Astrocyte of the spinal cord (primary cell): Measurements from ENCODE around the gene SH3PXD2B.

ENCODE experiments used
- DNase-seq: peaks from one replicate; pipeline ENCODE4 v3.0.0; 2011; ENCODE audit warnings: low read depth, low spot score
- H3K4me3 ChIP-seq: 2 replicates; pipeline ENCODE4 v1.5.1; 2011; ENCODE audit warnings: low read depth, mild to moderate bottlenecking, low read length, moderate library complexity
- in situ Hi-C: cut with HindIII; loops from 2 replicates; pipeline ENCODE4 v1.10.0; 2017; ENCODE audit warnings: low sequenced_read_pairs
- TF ChIP-seq, protein P1 (sequence below): IDR thresholded peaks from 2 replicates; pipeline ENCODE4 v1.5.1; 2012; ENCODE audit warnings: low read depth, mild to moderate bottlenecking, low read length, inconsistent platforms

Gene SH3PXD2B

DNA sequence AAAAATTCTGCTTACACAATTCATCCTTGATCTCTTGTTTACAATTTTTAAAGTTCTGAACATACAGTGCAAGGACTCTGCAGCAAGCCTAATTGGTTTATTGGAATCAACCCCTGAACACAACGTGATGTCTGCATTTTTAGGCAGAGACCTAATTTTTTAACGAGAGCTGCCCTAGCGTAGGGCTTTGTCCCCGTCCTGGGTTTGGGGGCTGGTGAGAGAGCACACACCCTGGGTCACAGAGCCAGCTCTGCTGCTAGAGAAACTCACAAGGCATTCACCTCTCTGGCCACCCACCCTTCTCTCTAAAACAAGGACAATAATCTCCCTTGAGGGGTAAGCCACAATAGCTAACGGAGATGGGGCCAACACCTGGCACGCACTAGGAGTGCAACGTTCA, 28.2 kb downstream of the SH3PXD2B start:
- TF ChIP-seq, protein P1, sequence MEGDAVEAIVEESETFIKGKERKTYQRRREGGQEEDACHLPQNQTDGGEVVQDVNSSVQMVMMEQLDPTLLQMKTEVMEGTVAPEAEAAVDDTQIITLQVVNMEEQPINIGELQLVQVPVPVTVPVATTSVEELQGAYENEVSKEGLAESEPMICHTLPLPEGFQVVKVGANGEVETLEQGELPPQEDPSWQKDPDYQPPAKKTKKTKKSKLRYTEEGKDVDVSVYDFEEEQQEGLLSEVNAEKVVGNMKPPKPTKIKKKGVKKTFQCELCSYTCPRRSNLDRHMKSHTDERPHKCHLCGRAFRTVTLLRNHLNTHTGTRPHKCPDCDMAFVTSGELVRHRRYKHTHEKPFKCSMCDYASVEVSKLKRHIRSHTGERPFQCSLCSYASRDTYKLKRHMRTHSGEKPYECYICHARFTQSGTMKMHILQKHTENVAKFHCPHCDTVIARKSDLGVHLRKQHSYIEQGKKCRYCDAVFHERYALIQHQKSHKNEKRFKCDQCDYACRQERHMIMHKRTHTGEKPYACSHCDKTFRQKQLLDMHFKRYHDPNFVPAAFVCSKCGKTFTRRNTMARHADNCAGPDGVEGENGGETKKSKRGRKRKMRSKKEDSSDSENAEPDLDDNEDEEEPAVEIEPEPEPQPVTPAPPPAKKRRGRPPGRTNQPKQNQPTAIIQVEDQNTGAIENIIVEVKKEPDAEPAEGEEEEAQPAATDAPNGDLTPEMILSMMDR = no peak
- in situ Hi-C loops = no loop called here

DNA sequence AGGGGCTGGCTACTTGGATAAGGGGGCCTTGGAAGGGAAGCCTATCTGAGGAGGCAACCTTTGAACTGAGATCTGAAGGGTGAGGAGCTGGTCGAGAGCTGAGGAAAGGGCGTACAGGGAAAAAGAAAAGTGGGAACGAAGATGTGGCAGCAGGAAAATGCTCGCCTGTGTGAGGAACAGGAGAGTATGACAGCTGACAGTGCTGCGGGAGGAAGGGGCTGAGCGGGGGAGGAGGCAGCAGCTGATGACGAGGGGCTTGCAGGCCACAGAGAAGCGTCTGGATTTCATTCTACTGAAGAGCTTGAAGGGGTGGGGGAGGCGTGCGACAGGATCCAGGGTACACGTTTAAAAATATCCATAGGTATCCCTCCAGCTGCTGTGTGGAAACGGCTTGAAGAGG, 28.9 kb downstream of the SH3PXD2B start:
- H3K4me3 ChIP-seq = no peak overlapping the region
- DNase-seq = no peak
- TF ChIP-seq, protein P1 = no peak
- in situ Hi-C loops = no loop called here

More for the DNA sequence above, 28.2 kb downstream of the SH3PXD2B start:
- H3K4me3 ChIP-seq = no peak overlapping the region
- DNase-seq = no peak

DNA sequence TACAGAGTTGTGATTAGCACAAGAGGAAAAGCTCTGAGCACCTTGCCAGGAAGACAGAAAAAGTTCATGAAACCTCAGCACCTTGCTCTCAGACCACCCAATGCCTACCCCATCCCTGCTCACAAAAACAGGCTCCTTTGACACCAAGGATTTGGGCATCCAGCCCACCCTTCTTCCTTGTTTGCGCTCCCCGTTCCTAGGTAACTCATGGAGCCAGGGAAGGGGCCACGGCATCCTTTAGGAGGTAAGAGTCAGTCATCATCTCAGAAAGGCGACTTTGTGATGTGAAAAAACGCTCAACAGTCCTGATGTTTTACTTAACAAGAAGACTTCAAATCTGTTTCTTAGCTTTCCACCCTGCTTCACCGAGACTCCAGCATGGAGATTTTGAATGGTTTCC, 29.5 kb downstream of the SH3PXD2B start:
- TF ChIP-seq, protein P1 = no peak
- DNase-seq = no peak
- no peak overlapping the region for H3K4me3 ChIP-seq
- in situ Hi-C loops = no loop called here

DNA sequence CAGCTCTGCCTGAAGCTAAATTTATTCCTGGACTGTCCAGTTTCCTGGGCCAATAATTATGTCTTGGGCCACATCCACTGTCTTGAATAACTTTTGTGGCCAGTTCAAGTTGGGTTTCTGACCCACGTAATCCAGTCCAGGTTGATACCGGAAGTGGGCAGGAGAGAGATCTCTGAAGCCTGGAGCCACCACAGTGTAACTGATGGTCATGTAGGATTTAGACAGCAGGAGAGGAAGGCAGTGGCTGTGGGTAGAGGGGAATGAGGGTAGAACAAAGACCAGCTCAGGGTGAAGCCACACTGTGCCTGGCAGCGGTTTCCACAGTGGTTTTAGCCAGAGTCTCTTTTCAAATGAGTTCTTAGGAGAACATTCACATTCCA, 30.2 kb downstream of the SH3PXD2B start:
- peak; percentile 67 for DNase-seq
- no peak overlapping the region for H3K4me3 ChIP-seq
- in situ Hi-C loops = no loop called here
- TF ChIP-seq, protein P1 = no peak

DNA sequence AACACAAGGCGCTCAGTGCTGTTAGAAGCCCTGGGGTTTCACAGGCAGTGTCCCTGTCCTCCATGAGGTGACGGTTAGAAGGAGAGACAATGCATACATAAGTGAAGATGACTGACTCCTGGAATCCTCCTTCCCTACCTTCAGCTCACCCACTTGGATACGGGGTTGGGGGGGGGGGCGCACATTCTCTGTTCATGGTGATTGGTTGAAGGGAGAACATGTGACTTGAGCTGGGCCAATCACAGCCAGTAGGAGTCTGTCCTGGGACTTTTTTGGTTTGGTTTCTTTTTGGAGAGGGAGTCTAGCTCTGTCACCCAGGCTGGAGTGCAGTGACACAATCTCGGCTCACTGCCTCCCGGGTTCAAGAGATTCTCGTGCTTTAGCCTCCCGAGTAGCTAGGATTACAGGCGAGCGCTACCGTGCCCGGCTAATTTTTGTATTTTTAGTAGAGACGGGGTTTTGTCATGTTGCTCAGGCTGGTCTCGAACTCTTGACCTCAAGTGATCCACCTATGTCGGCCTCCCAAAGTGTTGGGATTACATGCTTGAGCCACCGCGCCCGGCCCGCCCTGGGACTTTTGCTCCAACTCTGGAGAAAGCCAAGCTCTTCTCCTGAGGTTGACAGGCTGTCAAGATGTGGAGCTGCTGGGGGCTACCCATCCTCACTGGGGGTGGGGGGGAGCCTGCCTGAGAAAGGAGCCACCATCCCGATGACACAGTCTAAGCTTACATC, 30.8 kb downstream of the SH3PXD2B start:
- H3K4me3 ChIP-seq = no peak overlapping the region
- in situ Hi-C loops = no loop called here
- TF ChIP-seq, protein P1 = no peak
- DNase-seq = no peak

DNA sequence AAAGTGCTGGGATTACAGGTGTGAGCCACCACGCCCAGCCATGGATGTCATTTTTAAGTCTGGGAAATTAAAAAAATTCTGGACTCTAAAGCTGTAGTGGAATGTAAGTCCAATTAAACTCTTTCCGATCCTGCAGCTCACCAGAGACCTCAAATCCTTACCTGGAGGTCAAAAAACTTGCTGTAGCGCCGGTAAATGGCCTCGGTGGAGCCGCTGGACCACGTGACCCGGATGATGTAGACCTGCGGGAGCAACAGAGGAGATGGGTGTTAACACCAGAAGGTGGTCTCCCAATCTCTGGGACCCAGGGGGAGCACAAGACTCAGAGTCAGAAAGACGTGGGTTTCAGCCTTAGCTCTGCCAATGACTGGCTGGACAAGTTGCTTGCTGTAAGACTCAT, 32.1 kb downstream of the SH3PXD2B start:
- no peak for DNase-seq
- in situ Hi-C loops = no loop called here
- H3K4me3 ChIP-seq = no peak overlapping the region
- TF ChIP-seq, protein P1 = no peak
